ENCODE results near the gene CPB2.

Gene CPB2

DNA sequence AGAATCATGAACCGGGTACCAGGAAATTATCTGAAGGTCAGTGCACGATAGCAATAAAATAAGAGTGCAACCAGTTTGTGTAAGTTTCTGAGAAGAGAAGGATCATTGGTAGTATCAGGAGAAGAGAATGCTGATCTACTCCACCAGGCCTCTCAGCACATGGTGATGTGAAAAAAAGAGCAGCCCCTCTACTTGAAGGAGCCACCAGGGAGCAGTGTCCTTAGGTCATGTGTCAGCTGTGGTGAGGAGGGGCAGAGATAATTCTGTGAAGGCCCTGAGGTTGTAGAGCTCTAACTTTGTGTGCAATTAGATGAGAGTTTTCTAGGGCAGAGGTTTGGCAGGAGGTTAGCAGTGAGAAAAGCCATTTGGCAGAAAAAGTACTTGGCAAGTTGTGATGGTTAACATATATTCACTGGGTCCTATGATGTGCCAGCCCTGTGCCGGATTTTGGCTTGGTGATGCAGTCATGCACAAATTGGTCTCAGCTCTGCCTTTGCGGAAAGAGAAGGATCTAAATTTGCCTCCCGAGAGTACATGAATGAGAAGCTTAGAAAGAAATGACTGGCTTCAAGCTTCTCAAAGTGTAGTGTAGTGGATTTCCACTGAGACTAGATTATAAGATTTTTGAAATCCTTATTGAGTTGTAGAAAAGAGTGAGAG, 33.1 kb downstream of the CPB2 start:
- Histone ChIP-seq H4K8ac (ENCODE audit: low read length) (no peak overlapping the region), H2BK15ac (ENCODE audit: low read depth, poor library complexity, severe bottlenecking) (no peak overlapping the region), H2BK5ac (ENCODE audit: low read depth, low read length, poor library complexity, severe bottlenecking) (no peak overlapping the region), H3K23ac (ENCODE audit: low read length in 2 of 2) (no peak overlapping the region), H3K18ac (ENCODE audit: low read depth in 1 of 2, low read length in 2 of 2) (no peak overlapping the region), H3K4ac (ENCODE audit: low read depth in 1 of 2, low read length in 2 of 2) (no peak overlapping the region), H3K36me3 (ENCODE audit: control insufficient read depth in 1 of 2, insufficient read depth in 2 of 2, low read depth in 1 of 2, low read length in 2 of 2) (no peaks in the 10 kb centered on the region), H2BK12ac (ENCODE audit: low read length in 2 of 2) (no peak overlapping the region), H3K4me1 (ENCODE audit: control insufficient read depth, insufficient read depth, low read depth, low read length) (no peaks in the 10 kb centered on the region), H3K4me3 (ENCODE audit: insufficient read depth in 1 of 2, low read depth in 1 of 2, low read length in 2 of 2) (no peak overlapping the region), H4K91ac (ENCODE audit: low read length) (no peak overlapping the region), H2AK5ac (ENCODE audit: low read length, severe bottlenecking) (no peak overlapping the region), H3K79me1 (replicated peaks; ENCODE audit: low read length, poor library complexity, severe bottlenecking) (no peaks in the 10 kb centered on the region), H3K27me3 (ENCODE audit: control insufficient read depth in 1 of 2, insufficient read depth in 1 of 2, low read length in 2 of 2) (no peaks in the 10 kb centered on the region), H3K9ac (ENCODE audit: low read length) (no peak overlapping the region), H2AFZ (ENCODE audit: low read depth, low read length) (no peak overlapping the region), H3K27ac (ENCODE audit: low read length, poor library complexity, severe bottlenecking) (no peak overlapping the region), H2BK120ac (ENCODE audit: low read depth, low read length) (no peak overlapping the region), H3K4me2 (ENCODE audit: low read length, poor library complexity, severe bottlenecking) (no peak overlapping the region), H3K14ac (ENCODE audit: low read length in 2 of 2) (no peak overlapping the region), H3K9me3 (ENCODE audit: control insufficient read depth, low read length) (no peaks in the 10 kb centered on the region)
- no peak for DNase-seq
- 97% methylated on average over 5 of the region's 5 CpGs for WGBS

DNA sequence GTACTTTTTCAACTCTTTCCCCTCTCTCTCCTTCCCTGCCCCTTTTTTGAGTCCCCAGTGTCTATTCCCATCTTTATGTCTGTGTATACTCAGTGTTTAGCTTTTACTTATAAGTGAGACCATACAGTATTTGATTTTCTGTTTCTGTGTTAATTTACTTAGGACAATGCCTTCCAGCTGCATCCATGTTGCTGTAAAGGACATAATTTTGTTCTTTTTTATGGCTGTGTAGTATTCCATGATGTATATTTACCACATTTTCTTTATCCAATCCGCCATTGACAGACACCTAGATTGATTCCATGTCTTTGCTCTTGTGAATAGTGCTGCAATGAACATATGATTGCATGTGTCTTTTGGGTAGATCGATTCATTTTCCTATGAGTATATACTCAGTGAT, 41.5 kb downstream of the CPB2 start:
- Histone ChIP-seq H3K27me3 (ENCODE audit: control insufficient read depth in 1 of 2, insufficient read depth in 1 of 2, low read length in 2 of 2) (no peaks in the 10 kb centered on the region), H3K36me3 (ENCODE audit: control insufficient read depth in 1 of 2, insufficient read depth in 2 of 2, low read depth in 1 of 2, low read length in 2 of 2) (no peaks in the 10 kb centered on the region), H3K79me1 (replicated peaks; ENCODE audit: low read length, poor library complexity, severe bottlenecking) (no peaks in the 10 kb centered on the region), H2BK120ac (ENCODE audit: low read depth, low read length) (no peak overlapping the region), H2BK15ac (ENCODE audit: low read depth, poor library complexity, severe bottlenecking) (no peak overlapping the region), H2BK5ac (ENCODE audit: low read depth, low read length, poor library complexity, severe bottlenecking) (no peak overlapping the region), H3K9ac (ENCODE audit: low read length) (no peak overlapping the region), H3K4me1 (ENCODE audit: control insufficient read depth, insufficient read depth, low read depth, low read length) (no peaks in the 10 kb centered on the region), H3K23ac (ENCODE audit: low read length in 2 of 2) (no peak overlapping the region), H2AK5ac (ENCODE audit: low read length, severe bottlenecking) (no peak overlapping the region), H2AFZ (ENCODE audit: low read depth, low read length) (no peak overlapping the region), H3K4me3 (ENCODE audit: insufficient read depth in 1 of 2, low read depth in 1 of 2, low read length in 2 of 2) (no peak overlapping the region), H3K14ac (ENCODE audit: low read length in 2 of 2) (no peak overlapping the region), H3K18ac (ENCODE audit: low read depth in 1 of 2, low read length in 2 of 2) (no peak overlapping the region), H3K4me2 (ENCODE audit: low read length, poor library complexity, severe bottlenecking) (no peak overlapping the region), H3K27ac (ENCODE audit: low read length, poor library complexity, severe bottlenecking) (no peak overlapping the region), H4K91ac (ENCODE audit: low read length) (no peak overlapping the region), H3K9me3 (ENCODE audit: control insufficient read depth, low read length) (no peaks in the 10 kb centered on the region), H3K4ac (ENCODE audit: low read depth in 1 of 2, low read length in 2 of 2) (no peak overlapping the region), H4K8ac (ENCODE audit: low read length) (no peak overlapping the region), H2BK12ac (ENCODE audit: low read length in 2 of 2) (no peak overlapping the region)
- DNase-seq: no peak
- WGBS: no CpG with 5 or more reads among the region's 2 CpGs

DNA sequence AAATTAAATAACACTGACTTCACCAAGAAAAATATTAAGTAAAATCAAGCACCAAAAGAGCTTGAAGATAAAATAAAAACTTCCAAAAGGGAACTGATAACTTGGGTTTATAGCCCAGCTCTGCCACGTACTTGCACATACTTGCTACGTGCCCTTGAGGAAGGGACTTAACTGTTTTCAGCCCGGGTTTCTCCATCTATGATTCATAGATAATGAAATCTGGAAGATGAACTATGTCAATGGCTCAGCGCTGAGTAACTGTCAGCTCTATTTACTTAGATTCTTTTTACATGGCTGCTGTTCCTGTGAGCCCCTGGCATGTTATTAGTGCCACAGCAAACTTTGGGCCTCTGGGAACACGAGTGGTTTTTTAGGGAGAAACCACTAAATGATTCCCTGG, 42.6 kb downstream of the CPB2 start:
- no peaks in the 10 kb centered on the region for H3K79me1 ChIP-seq (replicated peaks; ENCODE audit: low read length, poor library complexity, severe bottlenecking)
- no peak overlapping the region for H2BK15ac ChIP-seq (ENCODE audit: low read depth, poor library complexity, severe bottlenecking)
- no peaks in the 10 kb centered on the region for H3K4me1 ChIP-seq (ENCODE audit: control insufficient read depth, insufficient read depth, low read depth, low read length)
- H2BK5ac ChIP-seq (ENCODE audit: low read depth, low read length, poor library complexity, severe bottlenecking): no peak overlapping the region
- no peak overlapping the region for H3K14ac ChIP-seq (ENCODE audit: low read length in 2 of 2)
- H3K27me3 ChIP-seq (ENCODE audit: control insufficient read depth in 1 of 2, insufficient read depth in 1 of 2, low read length in 2 of 2): no peaks in the 10 kb centered on the region
- H3K9ac ChIP-seq (ENCODE audit: low read length): no peak overlapping the region
- H3K4me2 ChIP-seq (ENCODE audit: low read length, poor library complexity, severe bottlenecking): peak overlapping the region; percentile 7
- DNase-seq: peak; percentile 24
- no peaks in the 10 kb centered on the region for H3K36me3 ChIP-seq (ENCODE audit: control insufficient read depth in 1 of 2, insufficient read depth in 2 of 2, low read depth in 1 of 2, low read length in 2 of 2)
- peak overlapping the region; percentile 54 for H3K27ac ChIP-seq (ENCODE audit: low read length, poor library complexity, severe bottlenecking)
- H2AK5ac ChIP-seq (ENCODE audit: low read length, severe bottlenecking): no peak overlapping the region
- H3K4me3 ChIP-seq (ENCODE audit: insufficient read depth in 1 of 2, low read depth in 1 of 2, low read length in 2 of 2): no peak overlapping the region
- no peak overlapping the region for H4K8ac ChIP-seq (ENCODE audit: low read length)
- no peak overlapping the region for H2AFZ ChIP-seq (ENCODE audit: low read depth, low read length)
- no peak overlapping the region for H2BK12ac ChIP-seq (ENCODE audit: low read length in 2 of 2)
- H3K23ac ChIP-seq (ENCODE audit: low read length in 2 of 2): no peak overlapping the region
- WGBS: 73% methylated on average over 5 of the region's 5 CpGs
- H3K9me3 ChIP-seq (ENCODE audit: control insufficient read depth, low read length): no peaks in the 10 kb centered on the region
- no peak overlapping the region for H3K4ac ChIP-seq (ENCODE audit: low read depth in 1 of 2, low read length in 2 of 2)
- H2BK120ac ChIP-seq (ENCODE audit: low read depth, low read length): no peak overlapping the region
- H3K18ac ChIP-seq (ENCODE audit: low read depth in 1 of 2, low read length in 2 of 2): no peak overlapping the region
- H4K91ac ChIP-seq (ENCODE audit: low read length): no peak overlapping the region

DNA sequence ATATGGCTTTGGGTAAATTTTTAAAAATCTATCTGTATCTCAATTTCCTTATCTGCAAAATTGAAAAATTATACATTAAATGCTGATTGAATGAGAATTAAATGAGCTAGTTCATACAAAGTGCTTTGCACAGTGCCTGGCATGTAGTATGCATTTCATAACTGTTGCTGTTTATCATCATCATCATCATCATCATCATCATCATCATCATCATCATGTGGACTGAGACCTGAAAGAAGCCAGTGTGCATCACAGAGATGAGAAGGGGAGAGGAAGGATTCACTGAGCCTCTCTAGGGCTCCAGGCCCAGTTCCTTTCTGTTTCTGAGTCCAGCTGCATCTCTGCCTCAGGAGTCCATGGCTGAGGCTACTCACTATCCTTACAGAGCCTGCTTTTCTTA, 45.4 kb downstream of the CPB2 start:
- Histone ChIP-seq H3K4me1 (ENCODE audit: control insufficient read depth, insufficient read depth, low read depth, low read length) (no peaks in the 10 kb centered on the region), H3K9me3 (ENCODE audit: control insufficient read depth, low read length) (no peaks in the 10 kb centered on the region), H4K8ac (ENCODE audit: low read length) (no peak overlapping the region), H4K91ac (ENCODE audit: low read length) (no peak overlapping the region), H3K4ac (ENCODE audit: low read depth in 1 of 2, low read length in 2 of 2) (no peak overlapping the region), H3K4me3 (ENCODE audit: insufficient read depth in 1 of 2, low read depth in 1 of 2, low read length in 2 of 2) (no peak overlapping the region), H3K27me3 (ENCODE audit: control insufficient read depth in 1 of 2, insufficient read depth in 1 of 2, low read length in 2 of 2) (no peaks in the 10 kb centered on the region), H2BK5ac (ENCODE audit: low read depth, low read length, poor library complexity, severe bottlenecking) (no peak overlapping the region), H3K27ac (ENCODE audit: low read length, poor library complexity, severe bottlenecking) (no peak overlapping the region), H2AFZ (ENCODE audit: low read depth, low read length) (no peak overlapping the region), H2BK120ac (ENCODE audit: low read depth, low read length) (no peak overlapping the region), H3K79me1 (replicated peaks; ENCODE audit: low read length, poor library complexity, severe bottlenecking) (peaks cover 1% of the 10 kb centered on the region), H3K36me3 (ENCODE audit: control insufficient read depth in 1 of 2, insufficient read depth in 2 of 2, low read depth in 1 of 2, low read length in 2 of 2) (no peaks in the 10 kb centered on the region), H2BK12ac (ENCODE audit: low read length in 2 of 2) (no peak overlapping the region), H3K14ac (ENCODE audit: low read length in 2 of 2) (no peak overlapping the region), H2BK15ac (ENCODE audit: low read depth, poor library complexity, severe bottlenecking) (no peak overlapping the region), H3K23ac (ENCODE audit: low read length in 2 of 2) (no peak overlapping the region), H3K9ac (ENCODE audit: low read length) (no peak overlapping the region), H3K18ac (ENCODE audit: low read depth in 1 of 2, low read length in 2 of 2) (no peak overlapping the region), H3K4me2 (ENCODE audit: low read length, poor library complexity, severe bottlenecking) (no peak overlapping the region), H2AK5ac (ENCODE audit: low read length, severe bottlenecking) (no peak overlapping the region)
- DNase-seq: no peak
